Caco-2 (cell line): ENCODE measurements around the gene ZNF747. TPM values are rescaled to one million over a fixed set of nuclear protein-coding genes. Genes with fewer than 3 reads are reported as not detected.

Experiments used
- BruUV-seq: library from RNA; stranded (reverse); fragments of 400-500 nt; replicated peaks from 2 replicates; lab custom pipeline; 2021; lab: Mats Ljungman, UMichigan
- CTCF ChIA-PET: fragments of 300-600 bp; sonication (Branson Sonifier 250); formaldehyde crosslinking; loops from one replicate; lab custom pipeline; 2022; ENCODE audit warnings: antibody characterized with exemption; lab: Charles Lee
- POLR2A ChIA-PET: fragments of 300-600 bp; sonication (Branson Sonifier 250); formaldehyde crosslinking; loops from one replicate; lab custom pipeline; 2022; ENCODE audit warnings: antibody characterized with exemption; lab: Charles Lee
- DNase-seq, 2 experiments: peaks; one replicate each; pipeline versions ENCODE4 v3.0.0 to v3.0.0-alpha.2; 2020 to 2022
- H3K27me3 ChIP-seq: replicated peaks from 2 replicates; pipeline ENCODE4 v1.6.0; 2011; ENCODE audit warnings: low read length; ENCODE audit not compliant: control insufficient read depth, insufficient read depth
- H3K36me3 ChIP-seq: 2 replicates; pipeline ENCODE4 v1.5.1; 2011; ENCODE audit warnings: low read length; ENCODE audit not compliant: control insufficient read depth, insufficient read depth
- H3K4me1 ChIP-seq: fragments of 250-450 bp; sonication (Bioruptor Pico); 2 replicates; pipeline ENCODE4 v1.5.1; 2020; ENCODE audit warnings: mild to moderate bottlenecking
- H3K4me3 ChIP-seq: 2 replicates; pipeline ENCODE4 v1.5.1; 2011; ENCODE audit warnings: low read depth, mild to moderate bottlenecking, control low read depth, low read length
- H3K9me3 ChIP-seq: fragments of 250-450 bp; sonication (Bioruptor Pico); 2 replicates; pipeline ENCODE4 v1.5.1; 2020; ENCODE audit warnings: mild to moderate bottlenecking, moderate library complexity
- H3K27ac Mint-ChIP-seq: one replicate; pipeline ENCODE4 v1.8.0; 2022; ENCODE audit warnings: mixed read lengths; ENCODE audit not compliant: unreplicated experiment
- H3K27me3 Mint-ChIP-seq: one replicate; pipeline ENCODE4 v1.8.0; 2022; ENCODE audit warnings: mixed read lengths; ENCODE audit not compliant: insufficient read depth, unreplicated experiment
- H3K36me3 Mint-ChIP-seq: one replicate; pipeline ENCODE4 v1.8.0; 2022; ENCODE audit warnings: mild to moderate bottlenecking, mixed read lengths; ENCODE audit not compliant: insufficient read depth, unreplicated experiment
- H3K4me1 Mint-ChIP-seq: one replicate; pipeline ENCODE4 v1.8.0; 2022; ENCODE audit warnings: low read depth, mixed read lengths; ENCODE audit not compliant: unreplicated experiment
- H3K4me3 Mint-ChIP-seq: one replicate; pipeline ENCODE4 v1.8.0; 2022; ENCODE audit warnings: mild to moderate bottlenecking, moderate library complexity, mixed read lengths; ENCODE audit not compliant: unreplicated experiment
- H3K9me3 Mint-ChIP-seq: one replicate; pipeline ENCODE4 v1.8.0; 2022; ENCODE audit warnings: mixed read lengths; ENCODE audit not compliant: unreplicated experiment
- intact Hi-C: fragments of 100-400 bp; cut with micrococcal nuclease; formaldehyde crosslinking; loops from one replicate; pipeline ENCODE4 v1.10.0; 2022; ENCODE audit not compliant: unreplicated experiment
- total RNA-seq: library from RNA; stranded (reverse); gene quantifications from 2 replicates; pipeline ENCODE4 v1.2.3, GENCODE V29; 2022
- TF ChIP-seq, protein P1 (sequence below), 2 experiments: fragments of 200-600 bp in 1 of 2; IDR thresholded peaks; 1 replicate in 1 of 2; 2 replicates in 1 of 2; pipeline versions ENCODE4 v1.5.1 to v1.8.0; 2011 to 2022; ENCODE audit warnings: antibody characterized with exemption in 1 of 2, control low read depth in 1 of 2, inconsistent platforms in 1 of 2, low read depth in 1 of 2, low read length in 1 of 2, mild to moderate bottlenecking in 1 of 2, moderate library complexity in 1 of 2; ENCODE audit not compliant: insufficient read depth in 1 of 2, severe bottlenecking in 1 of 2, unreplicated experiment in 1 of 2

ZNF747 gene
- total RNA-seq, 1 experiment from 2014 or later, result 8.1 TPM

DNA sequence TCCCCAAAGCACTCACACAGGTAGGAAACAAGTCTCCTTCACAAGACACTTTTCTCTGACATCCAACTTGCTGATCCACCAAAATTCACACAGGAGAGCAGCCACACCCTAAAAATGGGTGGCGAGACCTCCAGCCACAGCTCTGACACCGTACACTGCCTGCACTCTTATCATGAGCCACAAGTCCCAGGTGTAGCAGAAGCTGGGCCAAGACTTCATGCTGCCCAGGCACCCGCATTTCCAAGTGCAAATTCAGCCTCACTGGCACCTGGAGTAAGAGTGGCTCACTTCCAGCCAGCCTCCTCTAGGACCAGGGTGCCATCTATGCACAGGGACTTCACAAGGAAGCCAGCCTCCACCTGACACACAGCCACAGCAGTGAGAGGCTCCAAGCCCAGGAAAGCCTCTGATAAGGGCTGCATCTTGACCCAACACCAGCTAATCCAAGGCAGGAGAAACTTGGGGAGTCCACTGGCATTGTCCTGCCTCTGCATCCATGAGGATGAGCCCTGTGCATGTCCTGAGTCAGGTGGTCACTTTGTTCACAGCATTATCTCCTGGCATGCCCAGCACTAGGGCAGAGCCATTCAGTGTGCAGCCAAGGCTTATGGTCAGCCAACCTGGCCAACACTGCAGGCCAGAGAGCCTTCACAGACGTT is 5.7 kb downstream of the ZNF747 start:
- Mint-ChIP-seq H3K27ac (peak overlapping the region; percentile 75), H3K27me3 (no peaks in the 10 kb centered on the region), H3K4me1 (peaks cover 6% of the 10 kb centered on the region), H3K9me3 (no peaks in the 10 kb centered on the region), H3K36me3 (peaks cover 33% of the 10 kb centered on the region), H3K4me3 (peak overlapping the region; percentile 35)
- intact Hi-C loops, result loop anchor here (5.0 to 10.0 kb wide), 2 partner anchors 126 to 168 kb away; partner anchors contain the start of genes FBRS, PRR14 and SRCAP
- POLR2A ChIA-PET, result interaction anchor here (0.6 kb wide), 1 partner anchor 84 kb away, joined by 5 read pairs; no protein-coding TSS in a partner anchor
- Histone ChIP-seq H3K4me1 (peaks cover 15% of the 10 kb centered on the region), H3K9me3 (no peaks in the 10 kb centered on the region), H3K36me3 (no peaks in the 10 kb centered on the region; the same call in none of the 2 replicates), H3K4me3 (no peak overlapping the region), H3K27me3 (no peaks in the 10 kb centered on the region)
- no peak for DNase-seq
- TF ChIP-seq, protein P1, sequence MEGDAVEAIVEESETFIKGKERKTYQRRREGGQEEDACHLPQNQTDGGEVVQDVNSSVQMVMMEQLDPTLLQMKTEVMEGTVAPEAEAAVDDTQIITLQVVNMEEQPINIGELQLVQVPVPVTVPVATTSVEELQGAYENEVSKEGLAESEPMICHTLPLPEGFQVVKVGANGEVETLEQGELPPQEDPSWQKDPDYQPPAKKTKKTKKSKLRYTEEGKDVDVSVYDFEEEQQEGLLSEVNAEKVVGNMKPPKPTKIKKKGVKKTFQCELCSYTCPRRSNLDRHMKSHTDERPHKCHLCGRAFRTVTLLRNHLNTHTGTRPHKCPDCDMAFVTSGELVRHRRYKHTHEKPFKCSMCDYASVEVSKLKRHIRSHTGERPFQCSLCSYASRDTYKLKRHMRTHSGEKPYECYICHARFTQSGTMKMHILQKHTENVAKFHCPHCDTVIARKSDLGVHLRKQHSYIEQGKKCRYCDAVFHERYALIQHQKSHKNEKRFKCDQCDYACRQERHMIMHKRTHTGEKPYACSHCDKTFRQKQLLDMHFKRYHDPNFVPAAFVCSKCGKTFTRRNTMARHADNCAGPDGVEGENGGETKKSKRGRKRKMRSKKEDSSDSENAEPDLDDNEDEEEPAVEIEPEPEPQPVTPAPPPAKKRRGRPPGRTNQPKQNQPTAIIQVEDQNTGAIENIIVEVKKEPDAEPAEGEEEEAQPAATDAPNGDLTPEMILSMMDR (IDR thresholded peaks at IDR 0.05; ENCODE audit: insufficient read depth in 1 of 2, low read depth in 1 of 2, low read length in 1 of 2, severe bottlenecking in 1 of 2, unreplicated experiment in 1 of 2), result no peak
- BruUV-seq, result no TSS peak
- CTCF ChIA-PET, result interaction anchor here (1.0 kb wide), 1 partner anchor 99 kb away, joined by 5 read pairs; the partner anchor contains the start of gene DCTPP1

DNA sequence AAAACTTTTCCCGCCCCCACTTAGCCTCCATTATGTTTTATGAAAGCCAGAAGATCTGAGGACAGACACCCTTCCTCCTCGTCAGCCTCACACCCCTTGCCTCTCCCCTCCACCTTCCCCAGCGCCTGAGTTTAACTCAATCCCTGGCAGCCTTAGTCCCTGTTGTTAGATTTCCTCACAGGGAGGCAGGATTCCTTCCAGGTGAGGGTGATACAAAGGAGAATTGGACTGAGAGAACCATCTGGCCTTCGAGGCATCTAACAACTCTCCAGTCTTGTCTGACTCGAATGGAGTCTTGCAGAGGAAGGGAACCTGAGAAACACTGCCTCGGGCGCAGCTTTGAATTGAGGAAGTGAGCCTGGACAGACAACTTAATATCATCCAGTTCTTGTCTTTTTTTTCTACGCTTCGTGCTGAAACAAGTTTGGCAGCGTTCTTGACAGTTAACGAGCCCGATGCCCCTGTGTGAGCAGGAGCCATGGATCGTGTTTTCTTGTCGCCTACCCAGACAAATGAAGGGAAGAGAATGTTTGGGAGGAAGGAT is 7.0 kb downstream of the ZNF747 start:
- Mint-ChIP-seq H3K4me1 (peaks cover 6% of the 10 kb centered on the region), H3K4me3 (peak overlapping the region; percentile 82), H3K36me3 (peaks cover 23% of the 10 kb centered on the region), H3K9me3 (no peaks in the 10 kb centered on the region), H3K27ac (peak overlapping the region; percentile 75), H3K27me3 (no peaks in the 10 kb centered on the region)
- peak in 1 of 2 experiments; percentile 59 for DNase-seq
- H3K4me3 ChIP-seq, result peak overlapping the region; percentile 26
- H3K9me3 ChIP-seq, result no peaks in the 10 kb centered on the region
- intact Hi-C loops, result loop anchor here (1.0 to 10.0 kb wide), 4 partner anchors 41 to 170 kb away; partner anchors contain the start of genes DCTPP1, FBRS, PRR14 and SRCAP
- TF ChIP-seq, protein P1 (IDR thresholded peaks at IDR 0.05; ENCODE audit: insufficient read depth in 1 of 2, low read depth in 1 of 2, low read length in 1 of 2, severe bottlenecking in 1 of 2, unreplicated experiment in 1 of 2), result peak in 1 of 2 experiments; percentile 1
- peaks cover 18% of the 10 kb centered on the region for H3K4me1 ChIP-seq
- BruUV-seq, result TSS peak; percentile 87
- CTCF ChIA-PET, result interaction anchor here (0.9 to 1.3 kb wide), 5 partner anchors 8 to 118 kb away, joined by 3 to 15 read pairs (median 6); partner anchors contain the start of genes DCTPP1 and ZNF764
- no peaks in the 10 kb centered on the region; the same call in 1 of the 2 replicates for H3K36me3 ChIP-seq
- H3K27me3 ChIP-seq, result no peaks in the 10 kb centered on the region
- POLR2A ChIA-PET, result interaction anchor here (0.5 to 1.0 kb wide), 5 partner anchors 8 to 98 kb away, joined by 3 to 13 read pairs (median 7); partner anchors contain the start of genes DCTPP1, ZNF689 and ZNF764
